ENCODE results near the gene FRMD4B.

The FRMD4B gene

GRCh38 chr3:69292959-69293574 is 92.8 kb downstream of the FRMD4B start:
- Histone ChIP-seq H3K27me3 (no peaks in the 10 kb centered on the region), H3K4me1 (ENCODE audit: control insufficient read depth in 1 of 2, insufficient read depth in 1 of 2, low read depth in 1 of 2, low read length in 1 of 2) (no peaks in the 10 kb centered on the region), H3K4me3 (ENCODE audit: low read depth in 1 of 2, low read length in 1 of 2) (no peak overlapping the region), H3K27ac (no peak overlapping the region), H3K9me3 (no peaks in the 10 kb centered on the region), H3K36me3 (peaks cover 65% of the 10 kb centered on the region)
- TF ChIP-seq CTCF (IDR thresholded peaks at IDR 0.05) = no peak

- Histone ChIP-seq H3K36me3 (peaks cover 65% of the 10 kb centered on the region), H3K4me1 (ENCODE audit: control insufficient read depth in 1 of 2, insufficient read depth in 1 of 2, low read depth in 1 of 2, low read length in 1 of 2) (no peaks in the 10 kb centered on the region), H3K27me3 (no peaks in the 10 kb centered on the region), H3K9me3 (no peaks in the 10 kb centered on the region), H3K27ac (no peak overlapping the region), H3K4me3 (ENCODE audit: low read depth in 1 of 2, low read length in 1 of 2) (no peak overlapping the region)
- TF ChIP-seq CTCF (IDR thresholded peaks at IDR 0.05) = no peak
Measured at GRCh38 chr3:69292185-69292584, 93.7 kb downstream of the FRMD4B start.

- TF ChIP-seq CTCF (IDR thresholded peaks at IDR 0.05) = no peak
- Histone ChIP-seq H3K4me1 (ENCODE audit: control insufficient read depth in 1 of 2, insufficient read depth in 1 of 2, low read depth in 1 of 2, low read length in 1 of 2) (no peaks in the 10 kb centered on the region), H3K36me3 (peaks cover 63% of the 10 kb centered on the region)
Measured at GRCh38 chr3:69290430-69290829, 95.5 kb downstream of the FRMD4B start.

GRCh38 chr3:69290006-69290405 is 95.9 kb downstream of the FRMD4B start:
- TF ChIP-seq CTCF (IDR thresholded peaks at IDR 0.05) = no peak
- Histone ChIP-seq H3K36me3 (peaks cover 59% of the 10 kb centered on the region), H3K9me3 (no peaks in the 10 kb centered on the region), H3K4me1 (ENCODE audit: control insufficient read depth in 1 of 2, insufficient read depth in 1 of 2, low read depth in 1 of 2, low read length in 1 of 2) (no peaks in the 10 kb centered on the region), H3K27ac (no peak overlapping the region), H3K4me3 (ENCODE audit: low read depth in 1 of 2, low read length in 1 of 2) (no peak overlapping the region), H3K27me3 (no peaks in the 10 kb centered on the region)

More at GRCh38 chr3:69290430-69290829, 95.5 kb downstream of the FRMD4B start:
- H3K9me3 ChIP-seq = no peaks in the 10 kb centered on the region
- H3K27me3 ChIP-seq = no peaks in the 10 kb centered on the region
- no peak overlapping the region for H3K27ac ChIP-seq
- no peak overlapping the region for H3K4me3 ChIP-seq (ENCODE audit: low read depth in 1 of 2, low read length in 1 of 2)

GRCh38 chr3:69288161-69288895 is 97.6 kb downstream of the FRMD4B start:
- Histone ChIP-seq H3K4me1 (ENCODE audit: control insufficient read depth in 1 of 2, insufficient read depth in 1 of 2, low read depth in 1 of 2, low read length in 1 of 2) (no peaks in the 10 kb centered on the region), H3K4me3 (ENCODE audit: low read depth in 1 of 2, low read length in 1 of 2) (no peak overlapping the region), H3K27ac (no peak overlapping the region), H3K27me3 (no peaks in the 10 kb centered on the region), H3K36me3 (peaks cover 48% of the 10 kb centered on the region), H3K9me3 (no peaks in the 10 kb centered on the region)
- no peak for TF ChIP-seq CTCF (IDR thresholded peaks at IDR 0.05)
